ACHN (cell line): Measurements from ENCODE around the gene IZUMO1.
"Not testable (repeated sequence)": the region's sequence is repeated elsewhere in the genome, so short reads cannot be mapped to it uniquely, and the experiment has no call there.

Experiments used
- DNase-seq: peaks from one replicate; pipeline ENCODE4 v3.0.0-alpha.2; 2015
- in situ Hi-C: cut with HindIII; loops from 2 replicates; pipeline ENCODE4 v1.10.0; 2017; ENCODE audit warnings: low sequenced_read_pairs, low pct_ligation_motif_present, low pct_unique_long_range_greater_than_20kb

Gene IZUMO1

GRCh38 chr19:48746738-48747575 is at the start of gene IZUMO1:
TSS of gene IZUMO1 (minus strand) at chr19:48746909. CDS start at chr19:48745859, 1,050 bp downstream.
- no peak for DNase-seq
- in situ Hi-C loops = no loop called here

GRCh38 chr19:48795685-48796070 is 49.0 kb upstream of the IZUMO1 start:
- in situ Hi-C loops = no loop called here
- no peak for DNase-seq

- in situ Hi-C loops = no loop called here
Observed at GRCh38 chr19:48795055-48795684, 48.5 kb upstream of the IZUMO1 start.

GRCh38 chr19:48794291-48794690 is 47.6 kb upstream of the IZUMO1 start:
- DNase-seq = no peak
- in situ Hi-C loops = no loop called here

More at GRCh38 chr19:48795055-48795684, 48.5 kb upstream of the IZUMO1 start:
- DNase-seq = peak; percentile 87

- DNase-seq = no peak
- in situ Hi-C loops = no loop called here
Observed at GRCh38 chr19:48793271-48793670, 46.6 kb upstream of the IZUMO1 start.

- in situ Hi-C loops, DNase-seq: not testable (repeated sequence)
Observed at GRCh38 chr19:48787331-48787730, 40.6 kb upstream of the IZUMO1 start.

- in situ Hi-C loops, DNase-seq: not testable (repeated sequence)
Observed at GRCh38 chr19:48786422-48786821, 39.7 kb upstream of the IZUMO1 start.

- DNase-seq = no peak
- in situ Hi-C loops = no loop called here
Observed at GRCh38 chr19:48784527-48784926, 37.8 kb upstream of the IZUMO1 start.

- peak; percentile 41 for DNase-seq
- in situ Hi-C loops = no loop called here
Observed at GRCh38 chr19:48780631-48781391, 34.1 kb upstream of the IZUMO1 start.

GRCh38 chr19:48779636-48780035 is 32.9 kb upstream of the IZUMO1 start:
- in situ Hi-C loops = no loop called here
- no peak for DNase-seq

GRCh38 chr19:48777720-48778119 is 31.0 kb upstream of the IZUMO1 start:
- in situ Hi-C loops = no loop called here
- DNase-seq = no peak

- in situ Hi-C loops = no loop called here
Observed at GRCh38 chr19:48777139-48777538, 30.4 kb upstream of the IZUMO1 start.

GRCh38 chr19:48772503-48772953 is 25.8 kb upstream of the IZUMO1 start:
- DNase-seq = no peak
- in situ Hi-C loops = no loop called here

More at GRCh38 chr19:48777139-48777538, 30.4 kb upstream of the IZUMO1 start:
- no peak for DNase-seq

- DNase-seq = no peak
- in situ Hi-C loops = no loop called here
Observed at GRCh38 chr19:48770734-48771472, 24.2 kb upstream of the IZUMO1 start.

- in situ Hi-C loops = no loop called here
- no peak for DNase-seq
Observed at GRCh38 chr19:48770266-48770665, 23.6 kb upstream of the IZUMO1 start.

- in situ Hi-C loops = no loop called here
- DNase-seq = no peak
Observed at GRCh38 chr19:48768994-48769713, 22.4 kb upstream of the IZUMO1 start.

- DNase-seq, in situ Hi-C loops: not testable (repeated sequence)
Observed at GRCh38 chr19:48768171-48768753, 21.6 kb upstream of the IZUMO1 start.
